SKM-1 treated with dmso at 0.1 percent for 144 hours (cell line): ENCODE measurements around the gene GOLGA3.
"Not testable (repeated sequence)": the region's sequence is repeated elsewhere in the genome, so short reads cannot be mapped to it uniquely, and the experiment has no call there.

Source experiments
- DNase-seq: peaks from one replicate; lab custom pipeline; 2025; ENCODE audit not compliant: unreplicated experiment; lab: John Stamatoyannopoulos, UW

GOLGA3 gene

GRCh38 chr12:132847363-132848356, 19.0 kb upstream of the GOLGA3 start:
- no peak for DNase-seq

DNA sequence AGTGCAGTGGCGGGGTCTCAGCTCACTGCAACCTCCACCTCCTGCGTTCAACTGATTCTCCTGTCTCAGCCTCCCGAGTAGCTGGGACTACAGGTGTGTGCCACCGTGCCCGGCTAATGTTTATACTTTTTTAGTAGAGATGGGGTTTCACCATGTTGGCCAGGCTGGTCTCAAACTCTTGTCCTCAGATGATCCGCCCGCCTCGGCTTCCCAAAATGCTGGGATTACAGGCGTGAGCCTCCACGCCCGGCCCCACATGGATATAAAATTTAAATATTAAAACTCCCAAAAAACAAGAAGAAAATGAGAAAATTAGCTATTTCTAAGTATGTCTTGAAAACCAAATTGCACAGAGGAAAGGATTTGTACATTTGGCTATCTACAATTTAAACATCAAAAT, 16.0 kb upstream of the GOLGA3 start:
- not testable (repeated sequence) for DNase-seq

GRCh38 chr12:132842449-132843045, 13.9 kb upstream of the GOLGA3 start:
- DNase-seq: no peak

GRCh38 chr12:132841151-132841550, 12.5 kb upstream of the GOLGA3 start:
- DNase-seq: no peak

GRCh38 chr12:132840536-132840935, 11.9 kb upstream of the GOLGA3 start:
- DNase-seq: no peak

DNA sequence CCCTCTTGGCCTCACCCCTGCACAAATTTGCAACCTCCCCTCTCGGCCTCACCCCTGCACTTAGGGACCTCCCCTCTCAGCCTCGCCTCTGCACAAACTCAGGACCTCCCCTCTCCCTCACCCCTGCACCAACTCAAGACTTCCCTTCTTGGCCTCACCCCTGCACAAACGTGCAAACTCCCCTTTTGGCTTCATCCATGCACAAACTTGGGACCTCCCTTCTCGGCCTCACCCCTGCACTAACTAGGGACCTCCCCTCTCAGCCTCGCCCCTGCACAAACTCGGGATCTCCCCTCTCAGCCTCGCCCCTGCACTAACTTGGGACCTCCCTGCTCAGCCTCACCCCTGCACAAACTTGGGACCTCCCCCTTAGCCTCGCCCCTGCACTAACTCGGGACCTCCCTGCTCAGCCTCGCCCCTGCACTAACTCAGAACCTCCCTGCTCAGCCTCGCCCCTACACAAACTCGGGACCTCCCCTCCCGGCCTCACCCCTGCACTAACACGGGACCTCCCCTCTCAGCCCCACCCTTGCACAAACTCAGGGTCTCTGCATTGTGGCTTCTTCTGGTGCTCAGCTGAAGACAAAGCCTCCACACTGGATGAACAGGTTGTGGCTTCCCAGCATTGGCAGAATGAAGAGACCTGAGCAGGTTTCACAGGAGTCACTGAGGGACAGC, 11.0 kb upstream of the GOLGA3 start:
- no peak for DNase-seq

DNA sequence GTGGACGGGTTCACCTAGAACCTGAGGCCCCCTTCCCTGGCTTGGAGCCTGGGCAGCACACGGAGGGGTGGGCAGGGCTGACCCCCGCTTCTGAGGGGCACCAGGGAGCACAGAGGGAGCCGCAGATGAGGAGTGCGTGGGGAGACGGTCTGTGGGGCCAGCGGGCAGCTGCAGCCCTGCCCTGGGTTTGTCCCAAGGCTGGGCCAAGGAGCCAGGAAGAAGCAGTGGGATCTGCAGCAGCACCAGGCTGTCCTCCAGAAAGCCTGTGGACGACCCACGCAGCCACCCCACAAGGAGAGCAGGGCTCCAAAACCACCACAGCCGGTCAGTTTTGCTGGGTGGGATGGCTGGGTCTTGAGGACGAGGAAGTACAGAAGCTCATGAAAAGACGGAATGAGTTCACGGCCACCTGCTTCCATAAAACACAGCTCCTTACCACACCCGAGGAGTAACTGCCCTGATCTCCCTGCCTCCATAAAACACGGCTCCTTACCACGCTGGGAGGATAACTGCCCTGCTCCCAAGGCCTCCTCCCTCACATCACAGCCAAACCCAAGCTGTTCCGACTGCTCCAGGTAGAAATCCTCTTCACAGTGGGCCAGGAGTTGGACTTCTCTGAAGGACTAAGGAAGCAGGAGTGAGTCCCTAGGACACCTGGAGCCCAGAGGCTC, 9.9 kb upstream of the GOLGA3 start:
- no peak for DNase-seq

- no peak for DNase-seq
Observed at GRCh38 chr12:132837693-132838409, 9.2 kb upstream of the GOLGA3 start.

GRCh38 chr12:132836795-132837331, 8.2 kb upstream of the GOLGA3 start:
- DNase-seq: no peak

GRCh38 chr12:132836230-132836629, 7.6 kb upstream of the GOLGA3 start:
- DNase-seq: not testable (repeated sequence)

DNA sequence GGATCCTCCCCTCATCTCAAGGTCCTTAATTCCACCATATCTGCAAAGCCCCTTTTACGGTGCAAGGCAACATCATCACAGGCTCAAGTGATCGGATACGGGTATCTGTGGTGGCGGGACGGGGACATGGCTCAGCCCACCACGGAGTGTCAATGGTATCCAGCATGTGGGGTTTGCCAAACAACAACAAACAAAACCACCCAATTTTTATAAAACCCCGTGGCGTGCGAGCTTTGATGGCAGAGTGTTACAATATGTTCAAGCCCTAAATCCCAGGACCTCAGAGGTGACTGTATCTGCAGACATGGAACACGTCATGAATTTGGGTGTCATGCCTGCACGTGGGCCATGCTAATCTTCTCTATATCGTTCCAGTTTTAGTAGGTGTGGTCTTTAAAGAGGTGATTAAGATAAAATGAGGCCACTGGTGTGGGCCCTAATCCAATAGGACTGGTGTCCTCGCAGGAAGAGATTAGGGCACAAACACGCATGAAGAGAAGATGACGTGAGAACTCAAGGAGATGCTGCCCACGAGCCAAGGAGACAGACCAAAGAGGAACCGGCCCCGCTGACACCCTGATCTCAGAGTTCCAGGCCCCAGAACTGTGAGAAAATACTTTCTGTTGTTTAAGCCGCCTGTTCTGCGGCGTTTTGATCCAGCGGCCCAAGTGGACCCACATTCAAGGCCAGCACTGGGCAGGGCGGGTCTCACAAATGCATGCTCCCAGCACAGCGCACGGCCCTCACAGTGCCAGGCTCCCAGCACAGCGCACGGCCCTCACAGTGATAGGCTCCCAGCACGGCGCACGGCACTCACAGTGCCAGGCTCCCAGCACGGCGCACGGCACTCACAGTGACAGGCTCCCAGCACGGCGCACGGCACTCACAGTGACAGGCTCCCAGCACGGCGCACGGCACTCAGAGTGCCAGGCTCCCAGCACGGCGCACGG, 6.7 kb upstream of the GOLGA3 start:
- DNase-seq: no peak

GRCh38 chr12:132834181-132834711, 5.6 kb upstream of the GOLGA3 start:
- no peak for DNase-seq

- DNase-seq: no peak
Observed at GRCh38 chr12:132833341-132833740, 4.7 kb upstream of the GOLGA3 start.

- DNase-seq: no peak
Observed at GRCh38 chr12:132831771-132832170, 3.1 kb upstream of the GOLGA3 start.

DNA sequence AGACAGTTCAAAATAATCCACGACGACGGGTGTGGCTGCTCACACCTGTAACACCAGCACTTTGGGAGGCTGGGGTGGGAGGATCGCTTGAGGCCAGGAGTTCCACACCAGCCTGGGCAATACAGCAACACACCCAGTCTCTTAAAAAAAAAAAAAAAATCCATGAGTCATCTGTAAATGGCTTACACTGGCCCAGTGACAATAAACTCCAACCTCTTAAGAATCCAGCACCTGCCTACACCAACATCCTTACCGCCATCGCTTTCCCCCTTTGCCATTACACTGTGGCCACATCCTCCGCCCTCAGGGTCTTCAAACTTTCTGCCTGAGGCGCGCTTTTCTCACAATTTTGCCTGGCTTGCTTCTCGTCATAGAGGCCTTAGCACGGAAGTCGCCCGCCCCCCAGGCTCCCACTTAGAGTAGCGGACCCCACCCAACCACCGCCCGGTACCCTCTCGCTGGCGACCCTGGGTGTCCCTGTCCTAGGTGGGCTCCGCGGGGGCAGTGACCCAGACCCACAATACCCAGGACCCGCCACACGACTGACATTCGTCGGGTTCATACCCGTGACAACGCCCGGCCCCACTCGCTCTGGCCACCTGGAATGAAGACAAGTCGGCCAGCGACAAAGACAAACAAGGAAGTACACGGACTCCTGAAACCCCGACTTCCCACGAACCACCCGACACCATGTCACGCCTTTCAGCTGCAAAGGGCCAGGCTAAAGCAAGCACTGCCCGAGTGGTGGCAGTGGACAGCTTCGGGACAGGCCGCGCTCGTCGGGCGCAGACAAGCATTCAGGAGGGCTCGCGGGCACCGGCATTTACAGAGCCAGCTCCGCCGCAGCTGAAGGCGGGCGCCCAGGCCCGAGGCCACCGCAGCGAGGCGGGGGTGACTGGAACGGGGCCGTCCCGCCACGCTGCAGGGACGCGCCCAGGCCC, 636 bp downstream of the GOLGA3 start:
- no peak for DNase-seq

- DNase-seq: no peak
Observed at GRCh38 chr12:132825861-132826260, 2.8 kb downstream of the GOLGA3 start.

DNA sequence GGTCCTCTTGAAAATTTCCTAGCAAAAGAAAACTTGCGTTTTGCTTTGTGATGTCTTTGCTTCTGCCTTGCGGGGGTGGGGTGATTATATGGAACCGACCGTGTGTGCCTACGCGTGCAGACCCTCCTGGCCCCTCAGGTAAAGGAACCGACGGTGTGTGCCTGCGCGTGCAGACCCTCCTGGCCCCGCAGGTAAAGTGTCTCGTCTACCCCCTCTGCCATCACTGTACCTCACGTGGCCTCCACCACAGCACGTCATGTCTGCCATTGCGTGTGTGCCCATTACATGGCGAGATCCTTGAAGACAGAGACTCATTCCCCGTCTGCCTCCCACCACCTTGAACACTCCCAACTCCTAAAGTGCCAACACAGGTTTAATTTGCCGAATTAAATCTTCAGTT, 3.6 kb downstream of the GOLGA3 start:
- DNase-seq: no peak

GRCh38 chr12:132824053-132824452, 4.6 kb downstream of the GOLGA3 start:
- DNase-seq: no peak
